ENCODE measurements around the gene EXD2. TPM values are rescaled to one million over a fixed set of nuclear protein-coding genes. Genes with fewer than 3 reads are reported as not detected.
"Not testable (repeated sequence)": the region's sequence is repeated elsewhere in the genome, so short reads cannot be mapped to it uniquely, and the experiment has no call there.

The EXD2 gene
- total RNA-seq, 1 donor from 2014 or later = 15.7 TPM

GRCh38 chr14:69281450-69282169 is 90.3 kb downstream of the EXD2 start:
- DNase-seq = no peak

GRCh38 chr14:69282448-69282847 is 91.2 kb downstream of the EXD2 start:
- no peak for DNase-seq

- DNase-seq = no peak
Observed at GRCh38 chr14:69284170-69284569, 92.9 kb downstream of the EXD2 start.

- DNase-seq = no peak
Observed at GRCh38 chr14:69285661-69286255, 94.5 kb downstream of the EXD2 start.

- DNase-seq = no peak
Observed at GRCh38 chr14:69287098-69288010, 96.1 kb downstream of the EXD2 start.

- DNase-seq = no peak
Observed at GRCh38 chr14:69288011-69288771, 96.9 kb downstream of the EXD2 start.

GRCh38 chr14:69288956-69289705 is 97.8 kb downstream of the EXD2 start:
- DNase-seq = no peak

GRCh38 chr14:69289811-69290520 is 98.7 kb downstream of the EXD2 start:
- DNase-seq = peak; percentile 68

GRCh38 chr14:69290881-69291280 is 99.6 kb downstream of the EXD2 start:
- DNase-seq = not testable (repeated sequence)

- DNase-seq = no peak
Observed at GRCh38 chr14:69291396-69291795, 100.1 kb downstream of the EXD2 start.

GRCh38 chr14:69291891-69292561 is 100.7 kb downstream of the EXD2 start:
- no peak for DNase-seq

Small RNA genes lying within 50 kb of the gene (small RNA-seq; reads per million reads assigned to genes)
- gene RF00019 (ENCODE audit: low replicate concordance) = not detected

Other genes with a start within 250 kb of the EXD2 start
- 112 TPM for gene ACTN1, start 212.2 kb upstream of the EXD2 start, total RNA-seq
- 24.8 TPM for gene DCAF5, start 38.4 kb upstream of the EXD2 start, total RNA-seq
- 18.1 TPM for gene GALNT16, start 68.7 kb downstream of the EXD2 start, total RNA-seq
- 158 TPM for gene ERH, start 206.8 kb downstream of the EXD2 start, total RNA-seq
- 70.9 TPM for gene SLC39A9, start 207.2 kb downstream of the EXD2 start, total RNA-seq

Data from skin of body (tissue), 3 donors.